GM12873 (cell line): ENCODE data around the gene C20orf144.

ENCODE experiments used
- CTCF ChIP-seq: IDR thresholded peaks from 2 replicates; pipeline ENCODE4 v1.5.1; 2012; ENCODE audit warnings: low read depth, mild to moderate bottlenecking, moderate library complexity, low read length, control low read depth; ENCODE audit not compliant: insufficient read depth; ENCODE audit errors: missing control alignments

C20orf144 gene

DNA sequence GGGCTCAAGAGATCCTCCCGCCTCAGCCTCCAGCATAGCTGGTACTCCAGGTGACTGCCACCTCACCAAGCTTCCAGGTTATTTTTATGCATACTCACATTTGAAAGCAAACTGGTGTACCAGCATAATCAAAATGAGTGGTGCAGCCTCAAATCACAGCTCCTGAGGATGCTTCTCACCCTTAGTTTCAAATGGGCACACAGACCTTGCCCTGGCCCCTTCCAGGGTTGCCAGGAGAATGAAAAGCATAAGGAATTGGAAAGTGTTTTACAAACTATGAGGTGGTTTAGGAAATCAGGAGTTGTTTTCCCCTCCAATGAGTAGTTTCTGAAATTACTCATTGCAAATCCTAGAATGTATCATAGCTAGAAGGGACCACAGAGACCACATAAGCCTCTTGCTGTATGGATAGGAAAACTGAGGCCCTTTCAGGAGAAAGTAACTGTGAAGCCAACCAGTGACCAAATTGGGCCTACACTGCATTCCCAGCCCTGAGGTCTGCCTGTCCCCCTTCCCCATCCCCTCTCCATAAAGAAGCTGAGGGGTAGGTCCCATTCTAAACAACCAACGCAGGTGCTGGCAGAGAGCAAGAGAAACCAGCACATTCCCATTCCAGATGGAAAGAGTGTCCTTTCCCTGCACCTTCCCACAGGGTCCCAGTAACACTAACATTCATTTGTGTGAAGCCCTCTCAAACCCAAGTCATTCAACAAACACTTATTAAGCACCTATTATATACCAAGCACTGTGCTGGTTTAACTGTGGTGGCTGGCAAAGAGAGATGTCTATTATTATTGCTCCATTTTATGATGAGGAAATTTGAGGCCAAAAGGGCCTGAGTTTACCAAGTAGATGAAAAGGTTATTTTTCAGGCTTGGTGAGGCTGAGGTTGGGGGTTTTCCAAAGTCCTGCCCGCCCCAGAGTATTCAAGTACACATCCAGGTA is 26.1 kb downstream of the C20orf144 start:
- TF ChIP-seq CTCF = no peak

DNA sequence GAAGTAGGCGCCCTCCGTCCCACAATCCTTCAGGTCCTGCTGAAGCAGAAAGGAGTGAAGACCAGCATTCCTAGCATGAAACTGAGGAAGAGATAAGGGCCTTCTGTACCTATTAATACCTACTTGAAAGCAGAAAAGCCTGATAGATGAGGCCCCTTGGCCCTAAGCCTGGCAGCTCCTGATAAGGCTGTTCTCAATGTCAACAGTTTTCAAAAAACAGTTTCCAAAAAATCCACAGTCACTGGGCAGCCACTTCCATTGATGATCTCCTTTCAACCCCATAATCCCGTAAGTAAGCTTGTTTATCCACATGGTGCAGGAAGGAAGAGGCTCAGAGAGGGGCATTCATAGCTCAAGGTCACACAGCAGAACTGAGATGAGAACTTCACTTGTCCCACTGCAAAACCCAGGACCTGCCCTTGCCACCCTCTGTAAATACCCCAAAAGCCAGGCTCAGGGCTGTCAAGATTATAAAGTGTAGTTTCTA is 26.9 kb downstream of the C20orf144 start:
- TF ChIP-seq CTCF = no peak

GRCh38 chr20:33689493-33689892 is 27.4 kb downstream of the C20orf144 start:
- TF ChIP-seq CTCF = no peak

GRCh38 chr20:33689973-33690372 is 27.8 kb downstream of the C20orf144 start:
- TF ChIP-seq CTCF = no peak

DNA sequence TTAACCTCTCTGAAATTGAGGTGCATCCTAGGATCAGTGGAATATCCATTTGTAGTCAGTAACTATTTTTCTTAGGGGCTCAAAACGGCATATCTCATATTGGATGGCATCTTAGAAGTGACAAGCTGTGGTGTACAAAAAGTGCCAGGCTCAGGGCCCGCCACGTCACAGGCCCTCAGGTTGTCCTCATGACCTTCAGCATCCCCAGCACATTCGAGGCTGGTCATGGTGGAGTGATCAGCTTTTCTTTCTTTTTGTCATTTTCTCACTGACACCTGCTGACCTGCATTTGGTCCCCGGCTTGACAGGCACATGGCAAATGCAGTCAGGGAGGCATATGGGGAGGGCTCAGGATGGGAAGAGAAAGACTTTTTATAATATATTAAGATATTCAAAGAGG is 31.2 kb downstream of the C20orf144 start:
- no peak for TF ChIP-seq CTCF

DNA sequence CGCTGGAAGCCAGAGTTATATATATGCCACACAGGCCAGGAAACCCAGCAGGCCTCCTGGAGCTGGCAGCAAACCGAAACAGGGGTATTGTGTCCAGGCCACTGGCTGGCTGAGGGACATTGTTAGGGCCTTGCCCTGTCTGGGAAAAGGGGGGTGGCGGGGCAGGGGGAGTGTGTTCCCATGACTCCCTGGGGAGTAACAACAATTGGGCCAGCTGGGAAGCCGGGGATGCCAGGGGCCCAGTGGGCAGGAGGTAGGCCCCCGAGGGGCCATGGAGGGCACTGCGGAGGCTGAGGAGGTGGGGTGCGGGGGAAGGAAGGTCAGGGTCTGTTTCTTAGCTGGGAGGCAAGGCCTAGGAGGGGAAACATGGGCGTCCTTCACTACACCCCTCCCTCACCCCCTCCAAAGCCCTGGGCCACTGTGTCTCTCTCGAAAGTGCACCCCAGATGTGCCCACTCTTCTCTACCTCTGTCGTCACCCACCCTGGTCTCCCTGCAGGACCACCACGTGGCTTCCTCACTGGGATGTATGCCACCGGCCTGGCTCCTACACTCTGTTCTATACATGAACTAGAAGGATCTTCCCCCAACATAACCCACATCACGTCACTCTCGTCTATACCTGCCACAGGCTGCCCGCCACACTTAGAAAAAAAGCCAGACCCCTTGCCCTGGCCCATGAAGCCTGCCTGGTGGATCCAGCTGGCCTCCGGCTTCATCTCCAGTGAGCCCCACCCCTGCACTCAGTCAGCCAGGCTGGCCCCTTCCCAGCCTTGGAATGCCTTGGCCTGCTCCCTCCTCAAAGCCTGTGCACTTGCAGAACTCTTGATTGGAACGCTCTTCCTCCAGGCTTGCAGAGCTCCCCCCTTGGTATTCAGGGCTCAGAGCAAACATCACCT is 31.9 kb downstream of the C20orf144 start:
- no peak for TF ChIP-seq CTCF

DNA sequence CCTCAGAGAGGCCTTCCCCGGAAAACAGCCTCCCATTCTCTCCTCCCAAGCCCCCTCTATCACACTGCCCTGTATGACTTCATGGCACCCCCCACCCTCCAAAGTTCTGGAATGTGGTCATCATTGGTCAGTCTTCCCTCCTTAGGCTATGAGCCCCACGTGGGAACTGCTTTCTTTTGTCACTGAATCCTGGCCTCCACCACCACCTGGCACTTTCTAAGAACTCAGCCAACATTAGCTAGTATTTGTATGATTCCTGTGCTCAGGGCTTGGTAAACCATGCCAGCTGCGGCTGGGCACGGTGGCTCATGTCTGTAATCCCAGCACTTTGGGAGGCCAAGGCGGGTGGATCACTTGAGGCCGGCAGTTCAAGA is 32.5 kb downstream of the C20orf144 start:
- TF ChIP-seq CTCF = no peak
